Natural killer cell treated with Interleukin-12 subunit alpha and Interleukin-12 subunit beta and Interleukin-15 and Interleukin-18, amount 100 ng/mL, for 72 hours (primary cell): Measurements from ENCODE around the gene WDR59. TPM values are rescaled to one million over a fixed set of nuclear protein-coding genes. Genes with fewer than 3 reads are reported as not detected.
"Not testable (repeated sequence)": the region's sequence is repeated elsewhere in the genome, so short reads cannot be mapped to it uniquely, and the experiment has no call there.

Experiments
- ATAC-seq, 2 donors: fragments of 150-1000 bp; cut with Tn5 transposase in 1 of 2; sonication (Bioruptor Pico), chemical (Tn5 transposase) in 1 of 2; 2 replicates each; pipeline ENCODE4 v1.10.0; 2021
- DNase-seq: peaks from one replicate; pipeline ENCODE4 v3.0.0; 2022; ENCODE audit warnings: low spot score
- H3K27ac Mint-ChIP-seq, 2 donors: 1 replicate in 1 of 2; 2 replicates in 1 of 2; pipeline ENCODE4 v1.8.0; 2022; ENCODE audit warnings: mixed read lengths in 2 of 2, mild to moderate bottlenecking in 1 of 2, moderate library complexity in 1 of 2
- H3K27me3 Mint-ChIP-seq, 2 donors: 1 replicate in 1 of 2; 2 replicates in 1 of 2; pipeline ENCODE4 v1.8.0; 2022; ENCODE audit warnings: mixed read lengths in 2 of 2
- H3K36me3 Mint-ChIP-seq: one replicate; pipeline ENCODE4 v1.8.0; 2022; ENCODE audit warnings: mixed read lengths
- H3K4me1 Mint-ChIP-seq, 2 donors: 1 replicate in 1 of 2; 2 replicates in 1 of 2; pipeline ENCODE4 v1.8.0; 2022; ENCODE audit warnings: low read depth in 2 of 2, mixed read lengths in 2 of 2, mild to moderate bottlenecking in 1 of 2
- H3K4me3 Mint-ChIP-seq: one replicate; pipeline ENCODE4 v1.8.0; 2022; ENCODE audit warnings: mixed read lengths
- H3K9me3 Mint-ChIP-seq: 2 replicates; pipeline ENCODE4 v1.8.0; 2022; ENCODE audit warnings: mixed read lengths
- total RNA-seq, 2 donors: library from RNA; stranded (reverse); gene quantifications; one replicate each; pipeline ENCODE4 v1.2.3, GENCODE V29; 2022

WDR59 gene
- total RNA-seq, 2 donors from 2014 or later, result 81.6 to 162 TPM

DNA sequence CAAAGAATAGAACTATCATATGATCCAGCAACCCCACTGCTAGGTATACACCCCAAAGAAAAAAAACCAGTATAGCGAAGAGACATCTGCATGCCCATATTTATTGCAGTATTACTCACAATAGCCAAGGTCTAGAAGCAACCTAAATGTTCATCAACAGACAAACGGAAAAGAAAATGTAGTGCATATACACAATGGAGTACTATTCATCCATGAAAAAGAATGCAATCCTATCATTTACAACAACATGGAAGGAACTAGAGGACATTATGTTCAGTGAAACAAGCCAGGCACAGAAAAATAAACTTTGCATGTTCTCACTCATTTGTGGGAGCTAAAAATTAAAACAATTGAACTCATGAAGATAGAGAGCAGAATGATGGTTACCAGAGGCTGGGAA, 55.3 kb downstream of the WDR59 start:
- no peak for ATAC-seq
- Mint-ChIP-seq H3K9me3 (no peaks in the 10 kb centered on the region), H3K27ac (no peak overlapping the region), H3K4me1 (no peaks in the 10 kb centered on the region), H3K27me3 (no peaks in the 10 kb centered on the region), H3K36me3 (peaks cover 9% of the 10 kb centered on the region), H3K4me3 (no peak overlapping the region)
- DNase-seq, result no peak

DNA sequence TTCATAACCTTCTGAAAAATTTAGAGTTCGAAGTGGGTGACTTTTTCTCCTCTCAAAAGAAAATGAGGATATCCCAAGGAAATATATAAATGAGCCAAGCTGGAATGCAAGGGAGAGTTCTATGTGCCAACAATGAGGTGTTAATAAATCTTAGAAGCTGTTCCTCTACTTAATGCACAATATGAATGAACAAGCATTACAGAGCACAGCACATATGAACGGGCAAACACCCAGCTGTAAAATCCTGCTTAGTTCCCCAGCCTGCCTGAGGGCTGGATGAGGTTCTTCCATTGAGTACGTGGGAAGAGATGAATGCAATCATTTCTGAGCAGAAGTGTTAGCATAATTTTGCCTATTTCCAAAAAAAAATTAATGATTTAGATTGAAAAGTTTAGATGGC, 58.1 kb downstream of the WDR59 start:
- Mint-ChIP-seq H3K4me1 (no peaks in the 10 kb centered on the region), H3K9me3 (no peaks in the 10 kb centered on the region), H3K4me3 (no peak overlapping the region), H3K36me3 (peaks cover 14% of the 10 kb centered on the region), H3K27ac (no peak overlapping the region), H3K27me3 (no peaks in the 10 kb centered on the region)
- DNase-seq (no peak), ATAC-seq (no peak)

DNA sequence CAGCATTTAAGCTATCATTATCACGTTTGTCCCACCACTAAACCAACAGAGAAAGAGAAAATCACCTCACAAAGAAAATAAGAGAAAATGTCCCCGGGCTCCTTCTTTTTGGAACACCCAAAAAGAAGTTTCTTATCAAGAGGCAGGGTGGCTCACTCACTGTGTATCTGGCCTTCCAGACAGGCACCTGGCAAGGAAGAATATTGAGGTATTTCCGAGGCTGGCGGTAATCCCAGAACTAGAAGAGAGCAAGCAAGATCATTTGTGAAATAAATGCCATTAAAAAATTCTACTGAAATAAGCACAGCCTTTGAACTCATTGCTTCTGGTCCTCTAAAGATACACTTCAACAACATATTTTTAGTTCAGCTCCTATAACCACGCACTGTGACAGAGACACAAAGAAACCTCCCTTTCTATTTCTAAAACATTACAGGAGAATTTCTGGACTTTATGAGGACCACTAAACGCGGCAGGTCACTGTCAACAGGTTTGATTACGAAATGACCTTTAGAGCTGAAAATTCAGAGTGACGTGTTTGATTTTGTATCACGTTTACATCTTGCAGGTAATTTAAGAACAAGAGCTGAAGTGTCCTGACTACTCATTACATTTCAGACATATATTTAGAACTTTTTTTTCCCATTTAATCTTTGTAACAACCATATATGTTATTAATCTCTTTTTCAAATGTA, 61.0 kb downstream of the WDR59 start:
- Mint-ChIP-seq H3K4me3 (no peak overlapping the region), H3K9me3 (no peaks in the 10 kb centered on the region), H3K27me3 (no peaks in the 10 kb centered on the region), H3K4me1 (no peaks in the 10 kb centered on the region), H3K36me3 (peaks cover 12% of the 10 kb centered on the region), H3K27ac (no peak overlapping the region)
- DNase-seq, result no peak
- ATAC-seq, result no peak

DNA sequence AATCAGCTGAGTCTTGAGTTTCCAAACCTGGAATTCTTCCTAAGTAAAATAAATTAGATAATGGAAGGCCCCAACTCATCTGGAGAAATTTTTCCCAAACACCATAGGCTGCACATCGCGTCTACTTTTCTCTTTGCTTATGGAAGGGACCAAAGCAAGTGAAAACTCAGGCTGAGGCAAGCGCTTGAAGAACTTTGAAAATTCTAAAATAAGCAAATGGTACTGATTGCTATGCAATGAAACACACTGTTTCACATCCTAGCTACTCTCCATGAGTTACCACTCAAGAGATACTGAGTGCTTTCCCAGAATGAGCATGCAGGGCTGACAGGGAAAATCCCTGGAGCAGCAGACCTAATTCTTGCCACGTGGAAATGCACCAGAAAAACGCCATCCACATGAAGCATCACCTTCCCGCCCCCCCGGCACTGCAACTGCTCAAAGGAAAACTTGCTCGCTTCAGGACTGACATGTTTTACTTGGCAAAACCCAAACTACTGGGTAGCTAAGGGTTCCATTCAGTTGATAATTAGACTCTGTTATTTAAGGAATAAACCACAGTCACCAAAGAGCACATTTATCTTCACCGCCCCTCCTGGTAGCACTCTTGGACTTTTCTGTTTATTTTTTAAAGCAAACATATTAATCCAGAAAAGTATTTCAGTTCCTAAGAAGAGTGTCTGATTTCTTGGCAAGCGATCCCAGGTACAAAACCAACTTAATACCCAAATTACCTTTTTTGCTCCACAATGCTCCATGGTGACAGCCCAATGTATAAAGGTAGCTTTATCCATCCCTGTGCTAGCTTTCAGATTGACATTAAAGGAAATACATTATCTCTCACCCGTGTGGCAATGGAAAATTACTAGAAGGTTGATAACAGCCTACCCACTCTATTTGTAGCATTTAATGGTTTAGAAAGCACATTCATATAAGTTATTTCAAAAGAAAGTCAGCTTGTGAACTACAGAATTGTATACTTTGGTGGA, 62.5 kb downstream of the WDR59 start:
- Mint-ChIP-seq H3K27me3 (no peaks in the 10 kb centered on the region), H3K4me1 (no peaks in the 10 kb centered on the region), H3K27ac (no peak overlapping the region), H3K9me3 (no peaks in the 10 kb centered on the region), H3K36me3 (peaks cover 18% of the 10 kb centered on the region), H3K4me3 (no peak overlapping the region)
- DNase-seq (no peak), ATAC-seq (no peak)

DNA sequence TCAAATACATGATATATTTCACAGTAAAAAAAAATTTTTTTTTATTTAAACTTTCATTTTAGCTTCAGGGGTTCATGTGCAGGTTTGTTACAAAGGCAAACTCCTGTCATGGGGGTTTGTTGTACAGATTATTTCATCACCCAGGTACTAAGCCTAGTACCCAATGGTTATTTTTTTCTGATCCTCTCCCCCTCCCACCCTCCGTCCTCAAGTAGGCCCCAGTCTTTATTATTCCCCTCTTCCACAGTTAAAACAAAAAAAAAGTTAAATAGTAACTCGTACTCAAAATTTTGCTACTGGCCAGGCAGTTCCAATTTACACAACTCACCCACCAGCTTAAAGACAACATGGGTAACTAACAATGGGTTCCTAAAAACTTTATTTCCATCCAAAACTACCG, 63.9 kb downstream of the WDR59 start:
- H3K27me3 Mint-ChIP-seq, result no peaks in the 10 kb centered on the region

DNA sequence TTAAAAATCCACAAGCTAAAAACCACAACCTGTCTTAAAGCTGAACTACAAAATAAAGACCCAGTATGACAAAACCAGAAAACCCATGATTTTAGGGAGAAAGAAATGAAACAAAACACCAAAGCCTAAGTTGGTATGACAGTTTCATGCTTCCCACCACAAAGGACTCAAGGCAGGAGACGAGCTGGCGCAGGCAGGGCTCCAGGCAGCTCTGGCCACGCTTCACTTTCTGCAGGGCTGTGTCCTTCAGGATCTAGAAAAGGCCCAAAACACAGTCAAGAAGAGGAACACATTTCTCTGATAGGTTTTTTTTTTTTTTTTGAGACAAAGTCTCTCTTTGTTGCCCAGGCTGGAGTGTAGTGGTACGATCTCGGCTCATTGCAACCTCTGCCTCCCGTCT, 75.3 kb downstream of the WDR59 start:
- peaks cover 9% of the 10 kb centered on the region for H3K9me3 Mint-ChIP-seq
- H3K27ac Mint-ChIP-seq, result no peak overlapping the region
- H3K36me3 Mint-ChIP-seq, result peaks cover 44% of the 10 kb centered on the region
- no peaks in the 10 kb centered on the region for H3K4me1 Mint-ChIP-seq
- ATAC-seq, result no peak
- H3K27me3 Mint-ChIP-seq, result no peaks in the 10 kb centered on the region
- no peak for DNase-seq
- H3K4me3 Mint-ChIP-seq, result no peak overlapping the region

More for the DNA sequence above, 63.9 kb downstream of the WDR59 start:
- Mint-ChIP-seq H3K36me3 (peaks cover 21% of the 10 kb centered on the region), H3K4me1 (no peaks in the 10 kb centered on the region), H3K4me3 (no peak overlapping the region), H3K27ac (no peak overlapping the region), H3K9me3 (no peaks in the 10 kb centered on the region)
- DNase-seq, result no peak
- no peak for ATAC-seq

DNA sequence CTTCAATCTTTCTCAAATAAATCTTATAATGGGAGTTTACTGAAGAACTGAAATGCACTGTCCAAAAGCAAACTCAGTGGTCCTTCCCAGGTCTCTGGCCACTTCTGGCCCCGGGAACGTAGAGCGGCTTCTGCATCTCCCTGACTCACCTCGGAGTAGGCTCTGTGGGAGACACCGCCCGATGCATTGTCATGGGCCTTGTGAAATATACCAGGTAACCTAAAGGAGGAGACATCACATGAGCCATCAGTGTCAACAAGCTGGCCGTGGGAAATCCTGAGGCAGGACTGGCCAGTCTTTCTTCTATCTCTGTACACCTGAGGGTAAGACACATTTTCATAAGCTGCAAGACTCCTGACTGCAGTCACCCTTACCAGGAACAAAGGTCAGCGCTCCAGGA, 76.2 kb downstream of the WDR59 start:
- ATAC-seq, H3K27ac Mint-ChIP-seq, H3K9me3 Mint-ChIP-seq, H3K4me3 Mint-ChIP-seq, DNase-seq, H3K27me3 Mint-ChIP-seq, H3K4me1 Mint-ChIP-seq: not testable (repeated sequence)
- H3K36me3 Mint-ChIP-seq, result peaks cover 38% of the 10 kb centered on the region

DNA sequence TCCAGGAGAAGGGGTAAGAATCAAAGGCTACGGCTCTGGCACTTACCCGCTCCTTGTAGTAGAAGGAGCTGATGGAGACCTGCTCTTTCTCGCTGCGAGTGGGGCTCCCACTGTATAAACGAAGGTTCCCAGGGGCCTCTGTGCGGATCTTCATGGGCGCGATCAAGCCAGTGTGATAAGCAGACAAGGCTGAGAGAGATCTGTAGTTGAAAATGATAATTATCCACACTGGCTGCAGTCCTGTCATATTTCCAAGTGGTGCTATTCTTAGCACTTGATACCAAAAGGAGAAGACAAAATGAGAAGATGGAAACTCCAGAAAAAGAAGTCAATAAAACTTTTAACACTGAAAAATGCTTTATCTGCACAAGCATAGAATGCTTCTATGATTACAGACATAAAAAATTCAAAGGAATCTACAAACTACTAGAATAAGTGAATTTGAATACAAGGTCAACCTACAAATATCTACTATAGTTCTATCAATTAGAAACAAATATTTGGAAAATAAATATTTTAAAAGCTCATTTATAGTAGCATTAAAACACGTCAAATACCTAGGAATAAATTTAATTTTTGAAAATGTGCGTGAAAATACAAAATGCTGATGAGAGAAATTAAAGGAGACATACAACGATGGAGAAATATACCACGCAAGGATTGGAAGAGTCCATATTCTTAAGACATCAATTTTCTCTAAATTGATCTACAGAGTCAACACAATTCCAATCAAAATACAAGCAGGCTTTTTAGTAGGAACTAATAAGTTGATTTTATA, 80.8 kb downstream of the WDR59 start:
- ATAC-seq, result no peak
- DNase-seq, result no peak
- no peak overlapping the region for H3K27ac Mint-ChIP-seq
- H3K36me3 Mint-ChIP-seq, result peaks cover 24% of the 10 kb centered on the region
- no peak overlapping the region for H3K4me3 Mint-ChIP-seq
- H3K27me3 Mint-ChIP-seq, result no peaks in the 10 kb centered on the region
- H3K9me3 Mint-ChIP-seq, result peaks cover 5% of the 10 kb centered on the region
- H3K4me1 Mint-ChIP-seq, result no peaks in the 10 kb centered on the region

DNA sequence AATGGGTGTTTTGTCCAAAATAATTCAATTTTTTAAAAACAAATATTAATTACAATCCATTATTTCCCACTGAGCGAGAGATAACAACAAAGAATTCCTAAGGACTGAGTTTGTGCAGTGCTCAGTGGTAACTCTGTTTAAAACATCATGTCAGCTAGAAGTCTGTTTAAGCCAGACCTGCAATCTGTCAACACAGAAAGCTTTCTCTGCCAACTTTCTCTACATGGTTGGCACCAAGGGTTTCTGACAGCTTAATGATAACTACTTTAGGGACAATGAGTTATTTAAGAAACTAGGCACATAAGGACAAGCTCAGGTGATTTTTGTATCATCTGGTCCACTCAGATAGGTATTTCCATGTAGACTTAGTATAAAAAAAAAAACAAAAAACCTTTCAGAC, 81.8 kb downstream of the WDR59 start:
- peaks cover 5% of the 10 kb centered on the region for H3K9me3 Mint-ChIP-seq
- no peaks in the 10 kb centered on the region for H3K4me1 Mint-ChIP-seq
- H3K36me3 Mint-ChIP-seq, result peaks cover 26% of the 10 kb centered on the region
- H3K27ac Mint-ChIP-seq, result no peak overlapping the region
- ATAC-seq (no peak), DNase-seq (no peak)
- no peak overlapping the region for H3K4me3 Mint-ChIP-seq
- H3K27me3 Mint-ChIP-seq, result no peaks in the 10 kb centered on the region

DNA sequence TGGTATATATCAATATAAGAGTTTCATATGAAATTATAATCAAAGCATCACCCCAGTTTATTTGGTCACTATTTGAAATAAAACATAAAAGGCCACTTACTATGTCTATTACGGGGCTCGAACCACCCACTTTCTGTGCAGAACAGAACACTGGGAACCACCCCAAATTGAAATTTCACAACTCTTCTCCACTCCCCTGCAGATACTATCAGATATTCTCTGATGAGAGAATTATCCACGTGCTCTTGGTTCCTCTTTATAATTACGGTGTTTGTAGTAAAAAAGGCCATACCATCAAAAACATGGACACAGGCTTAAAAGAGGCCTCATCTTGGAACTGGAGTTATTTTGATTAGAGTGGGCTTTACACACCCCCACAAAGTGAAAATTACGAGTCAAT, 82.8 kb downstream of the WDR59 start:
- H3K36me3 Mint-ChIP-seq, result peaks cover 22% of the 10 kb centered on the region
- no peak for ATAC-seq
- no peak overlapping the region for H3K4me3 Mint-ChIP-seq
- H3K9me3 Mint-ChIP-seq, result peaks cover 2% of the 10 kb centered on the region
- H3K27ac Mint-ChIP-seq, result no peak overlapping the region
- DNase-seq, result no peak
- no peaks in the 10 kb centered on the region for H3K4me1 Mint-ChIP-seq
- H3K27me3 Mint-ChIP-seq, result no peaks in the 10 kb centered on the region

DNA sequence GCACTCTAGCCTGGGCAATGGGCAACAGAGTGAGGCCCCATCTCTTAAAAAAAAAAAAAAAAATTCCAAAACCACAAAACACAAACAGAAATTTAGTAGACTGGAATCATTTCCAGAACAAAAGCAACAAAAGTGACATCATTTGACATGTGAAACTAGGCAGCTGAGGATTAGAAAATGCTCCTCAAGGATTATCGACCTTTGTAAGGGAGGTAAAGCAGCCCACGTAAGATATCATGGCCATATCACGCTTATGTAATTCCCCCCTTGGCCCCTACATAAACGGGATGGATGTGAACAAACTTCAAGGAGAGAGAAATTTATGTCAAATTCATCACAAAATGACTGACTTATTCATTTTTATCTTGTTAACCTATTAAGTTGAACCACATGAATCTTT, 83.3 kb downstream of the WDR59 start:
- Mint-ChIP-seq H3K27me3 (no peaks in the 10 kb centered on the region), H3K9me3 (no peaks in the 10 kb centered on the region), H3K4me3 (no peak overlapping the region), H3K27ac (no peak overlapping the region), H3K36me3 (peaks cover 19% of the 10 kb centered on the region), H3K4me1 (no peaks in the 10 kb centered on the region)
- ATAC-seq, result no peak
- no peak for DNase-seq

DNA sequence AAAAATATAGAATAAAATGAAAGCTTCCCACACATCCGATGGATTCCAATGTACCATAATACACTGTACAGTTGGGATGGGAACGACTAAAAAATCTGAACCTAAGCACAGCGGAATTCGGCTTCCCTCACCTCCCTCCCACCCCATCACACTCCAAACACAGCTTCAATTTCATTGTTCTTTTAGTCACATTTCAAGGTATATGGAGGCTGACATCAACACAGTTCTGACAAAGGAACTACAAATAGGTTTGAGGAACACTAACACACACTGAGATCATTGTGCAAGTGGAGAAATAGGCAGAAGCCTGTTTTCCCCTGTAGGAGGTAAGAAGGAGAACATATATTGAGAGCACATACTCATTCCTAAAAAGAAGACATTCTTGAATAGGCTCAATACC, 85.1 kb downstream of the WDR59 start:
- Mint-ChIP-seq H3K27me3 (no peaks in the 10 kb centered on the region), H3K36me3 (peaks cover 19% of the 10 kb centered on the region), H3K9me3 (no peaks in the 10 kb centered on the region), H3K27ac (no peak overlapping the region), H3K4me3 (no peak overlapping the region), H3K4me1 (no peaks in the 10 kb centered on the region)
- no peak for ATAC-seq
- DNase-seq, result no peak

DNA sequence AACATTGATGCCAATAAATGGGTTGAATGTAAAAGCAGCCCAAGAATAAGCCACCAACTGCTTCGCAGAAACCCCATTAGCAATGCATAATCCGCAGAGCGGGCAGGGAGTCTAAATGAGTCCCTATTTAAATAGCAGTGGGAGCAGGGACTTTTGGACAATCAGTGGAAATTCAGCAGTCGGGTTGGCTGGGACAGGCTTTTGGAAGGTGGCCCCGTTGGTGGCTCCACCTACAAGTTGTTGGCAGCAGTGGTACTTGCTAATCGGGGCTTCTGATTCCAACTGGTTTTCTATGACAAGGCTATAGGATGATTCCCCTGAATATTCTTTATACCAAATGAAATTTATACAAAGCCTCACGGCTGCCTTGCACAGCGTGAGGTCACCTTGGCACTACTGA, 86.3 kb downstream of the WDR59 start:
- ATAC-seq (no peak), DNase-seq (no peak)
- H3K4me3 Mint-ChIP-seq, result no peak overlapping the region
- no peaks in the 10 kb centered on the region for H3K9me3 Mint-ChIP-seq
- H3K27me3 Mint-ChIP-seq, result no peaks in the 10 kb centered on the region
- H3K36me3 Mint-ChIP-seq, result peaks cover 20% of the 10 kb centered on the region
- H3K4me1 Mint-ChIP-seq, result no peaks in the 10 kb centered on the region
- no peak overlapping the region for H3K27ac Mint-ChIP-seq
